ENCODE measurements around the gene ZBTB7C.

- TF ChIP-seq CTCF (conservative IDR thresholded peaks at IDR 0.05; ENCODE audit: low read length) (no peak), EZH2phosphoT487 (IDR thresholded peaks at IDR 0.05; ENCODE audit: borderline replicate concordance) (no peak)
These were observed 270.3 kb downstream of the ZBTB7C start for GRCh38 chr18:48138660-48139430.

All from Loucy (cell line).